Upper lobe of left lung (tissue), 6 donors: ENCODE data around the gene CPVL. TPM values are rescaled to one million over a fixed set of nuclear protein-coding genes. Genes with fewer than 3 reads are reported as not detected.

ENCODE experiments used
- ATAC-seq, 2 donors: fragments of 200-7000 bp; cut with Tn5 transposase; one replicate each; pipeline ENCODE4 v1.9.1; 2022; ENCODE audit warnings: mild to moderate bottlenecking in 2 of 2, moderate library complexity in 2 of 2; ENCODE audit not compliant: low FRiP score in 2 of 2
- DNase-seq, 2 donors: peaks; one replicate each; pipeline ENCODE4 v3.0.0-alpha.2; 2019 to 2020
- H3K27ac ChIP-seq, 4 donors: fragments of 200-600 bp; sonication (generic); one replicate each; pipeline ENCODE4 v1.5.1; 2016 to 2019
- H3K27me3 ChIP-seq, 4 donors: fragments of 200-600 bp; sonication (generic); one replicate each; pipeline ENCODE4 v1.5.1; 2017 to 2019
- H3K36me3 ChIP-seq, 4 donors: fragments of 200-600 bp; sonication (generic); one replicate each; pipeline ENCODE4 v1.5.1; 2016 to 2019
- H3K4me1 ChIP-seq, 4 donors: fragments of 200-600 bp; sonication (generic); one replicate each; pipeline ENCODE4 v1.5.1; 2018 to 2019
- H3K4me3 ChIP-seq, 4 donors: fragments of 200-600 bp; sonication (generic); one replicate each; pipeline ENCODE4 v1.5.1; 2017 to 2019; ENCODE audit warnings: mild to moderate bottlenecking in 2 of 4, moderate library complexity in 1 of 4
- H3K9me3 ChIP-seq, 4 donors: fragments of 200-600 bp; sonication (generic); one replicate each; pipeline ENCODE4 v1.5.1; 2018 to 2019
- EP300 ChIP-seq, 4 donors: sonication (generic); formaldehyde crosslinking; IDR thresholded peaks; one replicate each; pipeline ENCODE4 v1.5.1; 2017; ENCODE audit warnings: antibody characterized with exemption in 4 of 4, control low read depth in 2 of 4
- POLR2A ChIP-seq, 4 donors: fragments of 450-650 bp; IDR thresholded peaks; one replicate each; pipeline ENCODE4 v1.5.1; 2016 to 2017; ENCODE audit warnings: antibody characterized with exemption in 4 of 4, mild to moderate bottlenecking in 2 of 4
- POLR2AphosphoS5 ChIP-seq, 2 donors: sonication (generic); formaldehyde crosslinking; IDR thresholded peaks; one replicate each; pipeline ENCODE4 v1.5.1; 2017; ENCODE audit warnings: antibody characterized with exemption in 2 of 2
- WGBS, 2 donors: methylation state at CpG; one replicate each; pipeline ENCODE4 v1.1.5; 2017 to 2018; 5-methylcytosine and 5-hydroxymethylcytosine counted together
- total RNA-seq, 6 donors: library from RNA; depleted of rRNA in 4 of 6; stranded (reverse); fragments of >200 nt in 4 of 6; gene quantifications; one replicate each; pipeline versions ENCODE4 v1.1.0 to v1.2.1, GENCODE V29; 2016 to 2021
- TF ChIP-seq, protein P1 (sequence below), 6 experiments: fragments of 450-650 bp in 4 of 6; fragments of 200-600 bp in 2 of 6; sonication (generic) in 2 of 6; IDR thresholded peaks; one replicate each; pipeline ENCODE4 v1.5.1; 2016 to 2019; ENCODE audit warnings: antibody characterized with exemption in 6 of 6
- donor health status: DM: no; HTN: no; CAD: no; lungs with moderate emphysema.
- donor health status: DM: no; HTN: yes; CAD: no; lungs with severe emphysema.

CPVL gene
- total RNA-seq, 6 donors from 2014 or later: 4.6 to 47.4 (median 23.2) TPM

DNA sequence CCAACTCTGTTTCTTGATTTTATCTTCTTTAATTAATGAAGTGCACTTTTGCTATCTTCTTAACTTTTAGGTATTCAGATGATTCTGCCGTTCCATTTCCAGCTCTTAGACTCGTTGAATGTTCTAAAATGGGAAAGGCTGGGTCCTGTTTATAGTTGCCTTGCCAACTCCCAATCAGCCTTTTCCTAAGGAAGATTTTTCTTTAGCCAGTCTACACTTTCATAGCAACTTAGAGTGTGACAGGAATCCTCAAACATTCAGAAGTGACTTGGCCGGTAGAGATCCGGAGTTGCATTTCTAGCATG is 165.2 kb downstream of the CPVL start:
- peaks cover 17 to 34% (median 21%) of the 10 kb centered on the region in 4 donors for H3K4me1 ChIP-seq
- H3K9me3 ChIP-seq: no peaks in the 10 kb centered on the region
- H3K27me3 ChIP-seq: no peaks in the 10 kb centered on the region
- WGBS, 2 donors: 45 to 48% methylated on average over 4 of the region's 4 CpGs
- H3K36me3 ChIP-seq: no peaks in the 10 kb centered on the region
- ATAC-seq: no peak
- no peak overlapping the region for H3K4me3 ChIP-seq
- DNase-seq: no peak
- TF ChIP-seq POLR2A (IDR thresholded peaks at IDR 0.05) (no peak), POLR2AphosphoS5 (IDR thresholded peaks at IDR 0.05) (no peak), EP300 (IDR thresholded peaks at IDR 0.05) (no peak)
- TF ChIP-seq, protein P1, sequence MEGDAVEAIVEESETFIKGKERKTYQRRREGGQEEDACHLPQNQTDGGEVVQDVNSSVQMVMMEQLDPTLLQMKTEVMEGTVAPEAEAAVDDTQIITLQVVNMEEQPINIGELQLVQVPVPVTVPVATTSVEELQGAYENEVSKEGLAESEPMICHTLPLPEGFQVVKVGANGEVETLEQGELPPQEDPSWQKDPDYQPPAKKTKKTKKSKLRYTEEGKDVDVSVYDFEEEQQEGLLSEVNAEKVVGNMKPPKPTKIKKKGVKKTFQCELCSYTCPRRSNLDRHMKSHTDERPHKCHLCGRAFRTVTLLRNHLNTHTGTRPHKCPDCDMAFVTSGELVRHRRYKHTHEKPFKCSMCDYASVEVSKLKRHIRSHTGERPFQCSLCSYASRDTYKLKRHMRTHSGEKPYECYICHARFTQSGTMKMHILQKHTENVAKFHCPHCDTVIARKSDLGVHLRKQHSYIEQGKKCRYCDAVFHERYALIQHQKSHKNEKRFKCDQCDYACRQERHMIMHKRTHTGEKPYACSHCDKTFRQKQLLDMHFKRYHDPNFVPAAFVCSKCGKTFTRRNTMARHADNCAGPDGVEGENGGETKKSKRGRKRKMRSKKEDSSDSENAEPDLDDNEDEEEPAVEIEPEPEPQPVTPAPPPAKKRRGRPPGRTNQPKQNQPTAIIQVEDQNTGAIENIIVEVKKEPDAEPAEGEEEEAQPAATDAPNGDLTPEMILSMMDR (IDR thresholded peaks at IDR 0.05): no peak
- no peak overlapping the region for H3K27ac ChIP-seq

DNA sequence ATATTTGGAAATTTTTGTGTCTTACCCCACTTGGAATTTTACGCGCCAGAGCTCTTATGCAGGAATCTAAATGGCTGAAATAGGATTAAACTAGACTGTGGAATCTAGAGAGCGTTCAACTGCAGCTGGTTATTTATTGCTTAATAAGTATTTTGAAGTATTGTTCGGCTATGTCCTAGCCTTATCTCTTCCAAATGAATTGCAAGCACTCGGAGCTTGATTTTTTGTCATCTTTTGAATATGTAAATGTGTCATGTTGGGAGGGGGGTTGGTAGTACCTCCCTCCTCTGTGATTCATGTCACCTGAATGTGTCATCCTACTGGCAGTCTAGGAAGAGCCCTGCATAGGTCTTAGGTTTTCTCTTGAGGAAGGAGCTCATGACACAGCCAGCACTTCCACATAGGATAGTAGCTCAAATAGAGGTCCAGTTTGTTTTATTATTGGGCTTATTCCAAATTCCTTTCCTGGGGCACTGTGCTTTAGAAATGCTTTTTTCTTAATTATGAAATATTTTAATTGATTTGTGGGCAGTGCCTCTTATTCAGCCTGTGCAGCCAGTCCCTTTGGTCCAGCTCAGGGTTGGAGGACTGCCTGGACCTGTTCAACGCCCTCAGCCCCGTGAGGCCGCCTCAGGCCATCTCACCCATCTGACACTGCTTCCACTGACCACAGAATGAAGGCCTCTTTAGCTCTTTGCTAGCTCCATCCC is 165.7 kb downstream of the CPVL start:
- WGBS, 2 donors: 71 to 72% methylated on average over 8 of the region's 8 CpGs
- no peak for TF ChIP-seq EP300 (IDR thresholded peaks at IDR 0.05)
- no peak for TF ChIP-seq POLR2AphosphoS5 (IDR thresholded peaks at IDR 0.05)
- TF ChIP-seq, protein P1 (IDR thresholded peaks at IDR 0.05): no peak
- TF ChIP-seq POLR2A (IDR thresholded peaks at IDR 0.05): no peak
- ATAC-seq (peak in 1 of 2 donors; percentile 38), DNase-seq (peak in 1 of 2 donors; percentile 21)
- Histone ChIP-seq H3K4me1 (peaks cover 14 to 29% (median 18%) of the 10 kb centered on the region in 4 donors), H3K27ac (no peak overlapping the region), H3K9me3 (no peaks in the 10 kb centered on the region), H3K4me3 (no peak overlapping the region), H3K27me3 (no peaks in the 10 kb centered on the region), H3K36me3 (no peaks in the 10 kb centered on the region)

DNA sequence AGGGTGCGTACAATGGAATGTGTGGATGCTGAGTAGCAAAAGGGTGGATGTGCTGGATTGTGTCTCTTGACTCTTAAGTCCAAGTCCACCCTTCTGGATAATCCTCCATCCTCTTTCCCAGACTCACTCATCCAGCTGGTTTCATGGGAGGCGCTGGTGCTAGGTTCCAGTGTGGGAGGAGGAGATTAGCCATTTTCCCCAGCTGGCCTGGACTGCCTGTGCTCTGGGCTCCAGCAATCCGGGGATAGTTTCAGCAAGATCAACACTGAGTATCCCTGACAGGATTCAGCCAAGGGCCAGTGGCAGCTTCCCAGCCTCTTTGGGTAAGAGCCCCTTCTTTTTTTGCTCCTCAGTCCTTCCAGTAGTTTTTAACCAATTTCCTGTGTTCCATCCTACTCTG is 166.6 kb downstream of the CPVL start:
- no peaks in the 10 kb centered on the region for H3K36me3 ChIP-seq
- ATAC-seq (peak in 1 of 2 donors; percentile 51), DNase-seq (no peak)
- H3K27me3 ChIP-seq: no peaks in the 10 kb centered on the region
- H3K4me3 ChIP-seq: no peak overlapping the region
- 73 to 82% methylated on average over 3 of the region's 3 CpGs for whole genome bisulfite sequencing, 2 donors
- peaks cover 7 to 20% (median 10%) of the 10 kb centered on the region in 4 donors for H3K4me1 ChIP-seq
- H3K27ac ChIP-seq: no peak overlapping the region
- TF ChIP-seq, protein P1 (IDR thresholded peaks at IDR 0.05): no peak
- TF ChIP-seq POLR2AphosphoS5 (IDR thresholded peaks at IDR 0.05) (no peak), POLR2A (IDR thresholded peaks at IDR 0.05) (no peak), EP300 (IDR thresholded peaks at IDR 0.05) (no peak)
- H3K9me3 ChIP-seq: no peaks in the 10 kb centered on the region

DNA sequence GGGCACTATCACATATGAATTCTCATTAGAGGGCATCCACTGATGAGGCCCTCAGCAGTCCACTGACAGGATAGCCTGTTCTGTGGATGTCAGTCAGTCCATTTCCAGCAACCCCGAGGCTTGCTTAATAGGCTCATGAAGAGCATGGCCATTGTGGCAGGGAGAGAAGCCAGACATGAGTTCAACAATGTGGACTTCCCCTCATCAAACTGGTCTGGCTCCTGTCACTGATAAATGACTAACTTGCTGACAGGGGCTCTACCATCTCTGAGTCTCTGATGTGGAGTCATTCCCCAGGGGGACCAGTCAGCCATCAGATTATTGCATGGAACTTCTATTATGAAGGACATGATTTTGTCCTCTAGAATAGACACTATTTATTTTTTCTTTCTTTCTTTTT is 168.5 kb downstream of the CPVL start:
- DNase-seq (no peak), ATAC-seq (no peak)
- H3K27me3 ChIP-seq: no peaks in the 10 kb centered on the region
- peaks cover 0 to 7% (median 0%) of the 10 kb centered on the region in 4 donors for H3K4me1 ChIP-seq
- H3K9me3 ChIP-seq: peaks cover 1 to 14% (median 5%) of the 10 kb centered on the region in 4 donors
- no peak overlapping the region for H3K4me3 ChIP-seq
- 75 to 86% methylated on average over 1 of the region's 1 CpG for WGBS, 2 donors
- no peaks in the 10 kb centered on the region for H3K36me3 ChIP-seq
- TF ChIP-seq POLR2A (IDR thresholded peaks at IDR 0.05) (no peak), POLR2AphosphoS5 (IDR thresholded peaks at IDR 0.05) (no peak), EP300 (IDR thresholded peaks at IDR 0.05) (no peak)
- TF ChIP-seq, protein P1 (IDR thresholded peaks at IDR 0.05): no peak
- H3K27ac ChIP-seq: no peak overlapping the region

DNA sequence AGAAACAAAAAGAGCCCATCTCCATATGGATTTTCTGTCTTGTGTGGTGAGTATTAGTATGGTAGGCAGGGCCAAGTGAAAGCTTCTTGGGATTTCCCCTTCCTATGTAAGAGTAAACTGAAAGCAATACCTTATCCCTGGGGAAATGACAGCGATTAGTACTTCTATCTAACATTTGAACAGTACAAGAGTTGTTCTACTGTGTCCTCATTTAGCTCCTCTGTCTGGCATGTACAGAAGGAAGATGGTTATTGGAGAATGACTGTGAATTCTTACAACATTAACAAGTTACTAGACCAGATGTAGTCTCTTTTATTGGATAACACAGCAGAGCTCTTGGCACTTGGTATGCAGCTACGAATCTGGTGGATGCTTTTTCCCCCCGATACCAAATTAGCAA is 170.3 kb downstream of the CPVL start:
- TF ChIP-seq POLR2A (IDR thresholded peaks at IDR 0.05): no peak
- Histone ChIP-seq H3K9me3 (peaks cover 9 to 18% (median 13%) of the 10 kb centered on the region in 4 donors), H3K36me3 (no peaks in the 10 kb centered on the region), H3K27ac (no peak overlapping the region), H3K4me3 (no peak overlapping the region), H3K4me1 (peaks cover 0 to 6% (median 0%) of the 10 kb centered on the region in 4 donors), H3K27me3 (no peaks in the 10 kb centered on the region)
- ATAC-seq: peak in 1 of 2 donors; percentile 45
- DNase-seq: no peak
- 87 to 93% methylated on average over 3 of the region's 3 CpGs for WGBS, 2 donors
